ENCODE measurements around the gene LBH.

- TF ChIP-seq HDGF (IDR thresholded peaks at IDR 0.05; ENCODE audit: borderline replicate concordance) (no peak), SUZ12 (IDR thresholded peaks at IDR 0.05) (no peak), L3MBTL2 (conservative IDR thresholded peaks at IDR 0.05) (no peak), FOXM1 (IDR thresholded peaks at IDR 0.05; ENCODE audit: borderline replicate concordance) (no peak), FOXA1 (IDR thresholded peaks at IDR 0.05) (no peak), SP1 (IDR thresholded peaks at IDR 0.05) (no peak), NFRKB (IDR thresholded peaks at IDR 0.05) (no peak), CTBP1 (IDR thresholded peaks at IDR 0.05; ENCODE audit: borderline replicate concordance) (no peak), ZNF384 (IDR thresholded peaks at IDR 0.05) (no peak), BHLHE40 (IDR thresholded peaks at IDR 0.05; ENCODE audit: borderline replicate concordance) (no peak)
These were observed 8.5 kb upstream of the LBH start for GRCh38 chr2:30222636-30223360.

Data from HEK293T (cell line).